DND-41 (cell line): ENCODE data around the gene CPSF2.

Experiments
- ATAC-seq: fragments of 200-7000 bp; cut with Tn5 transposase; 3 replicates; pipeline ENCODE4 v1.9.1; 2021; ENCODE audit warnings: low read depth; ENCODE audit not compliant: insufficient read depth
- DNase-seq: peaks from one replicate; pipeline ENCODE4 v3.0.0-alpha.2; 2020
- H2AFZ ChIP-seq: 2 replicates; pipeline ENCODE4 v1.6.0; 2012; ENCODE audit warnings: low read depth, low read length
- H3K27ac ChIP-seq: 2 replicates; pipeline ENCODE4 v1.5.1; 2012; ENCODE audit warnings: low read length, inconsistent platforms
- H3K27me3 ChIP-seq: fragments of 200-600 bp; sonication (generic); 2 replicates; pipeline ENCODE4 v1.6.0; 2012; ENCODE audit warnings: low read length, mild to moderate bottlenecking, inconsistent platforms; ENCODE audit not compliant: insufficient read depth, poor library complexity
- H3K36me3 ChIP-seq: 2 replicates; pipeline ENCODE4 v1.5.1; 2012; ENCODE audit warnings: low read length, inconsistent platforms; ENCODE audit not compliant: insufficient read depth
- H3K4me1 ChIP-seq: 2 replicates; pipeline ENCODE4 v1.5.1; 2012; ENCODE audit warnings: mild to moderate bottlenecking, low read length; ENCODE audit not compliant: insufficient read depth
- H3K4me2 ChIP-seq: 2 replicates; pipeline ENCODE4 v1.6.0; 2012; ENCODE audit warnings: mild to moderate bottlenecking, moderate library complexity, low read length, inconsistent platforms; ENCODE audit not compliant: insufficient read depth
- H3K4me3 ChIP-seq, 2 experiments: fragments of 200-600 bp in 1 of 2; shearing (Covaris generic) in 1 of 2; 2 replicates each; pipeline ENCODE4 v1.5.1; 2012 to 2016; ENCODE audit warnings: inconsistent platforms in 2 of 2, low read length in 2 of 2, mild to moderate bottlenecking in 2 of 2, low read depth in 1 of 2, moderate library complexity in 1 of 2
- H3K79me2 ChIP-seq: 2 replicates; pipeline ENCODE4 v1.6.0; 2012; ENCODE audit warnings: low read length, inconsistent platforms; ENCODE audit not compliant: insufficient read depth
- H3K9ac ChIP-seq: 2 replicates; pipeline ENCODE4 v1.6.0; 2012; ENCODE audit warnings: low read depth, mild to moderate bottlenecking, inconsistent platforms, low read length, moderate library complexity
- H3K9me3 ChIP-seq: 2 replicates; pipeline ENCODE4 v1.5.1; 2012; ENCODE audit warnings: low read length, moderate library complexity, mild to moderate bottlenecking, inconsistent platforms; ENCODE audit not compliant: insufficient read depth, severe bottlenecking
- H4K20me1 ChIP-seq: 2 replicates; pipeline ENCODE4 v1.6.0; 2012; ENCODE audit warnings: low read length; ENCODE audit not compliant: insufficient read depth
- EZH2 ChIP-seq: IDR thresholded peaks from 3 replicates; pipeline ENCODE4 v1.6.1; 2012; ENCODE audit warnings: borderline replicate concordance, low read depth, mild to moderate bottlenecking, moderate library complexity, low read length, inconsistent platforms; ENCODE audit not compliant: severe bottlenecking
- TF ChIP-seq, protein P1 (sequence below): IDR thresholded peaks from 2 replicates; pipeline ENCODE4 v1.5.1; 2012; ENCODE audit warnings: borderline replicate concordance, low read length, moderate library complexity, mild to moderate bottlenecking; ENCODE audit not compliant: poor library complexity, severe bottlenecking; ENCODE audit errors: extremely low read depth

Gene CPSF2

DNA sequence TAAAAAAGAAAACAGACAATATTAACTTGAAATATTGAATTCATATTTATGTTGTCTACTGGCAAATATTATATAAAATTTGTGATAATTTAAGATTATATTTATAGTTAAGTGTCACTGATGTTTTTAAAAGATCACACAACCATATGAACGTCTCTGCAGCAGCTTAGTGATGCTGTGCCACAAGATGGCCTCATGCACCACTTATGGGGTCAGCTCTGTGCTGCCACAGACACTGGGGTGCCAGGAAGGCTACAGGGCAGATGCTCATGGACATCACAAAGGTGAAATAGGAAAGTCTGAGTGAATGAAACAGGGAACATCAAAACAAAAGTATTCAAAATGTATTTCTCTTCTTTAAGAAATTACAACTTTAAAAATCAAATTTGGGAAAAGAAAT is 28.4 kb upstream of the CPSF2 start:
- Histone ChIP-seq H4K20me1 (peaks cover 3% of the 10 kb centered on the region; the same call in 1 of the 2 replicates), H3K9me3 (no peaks in the 10 kb centered on the region), H3K4me3 (no peak overlapping the region), H2AFZ (no peak overlapping the region), H3K4me2 (no peak overlapping the region), H3K36me3 (peaks cover 51% of the 10 kb centered on the region), H3K27ac (no peak overlapping the region), H3K9ac (no peak overlapping the region), H3K4me1 (no peaks in the 10 kb centered on the region), H3K79me2 (peaks cover 21% of the 10 kb centered on the region), H3K27me3 (no peaks in the 10 kb centered on the region)
- DNase-seq (no peak), ATAC-seq (no peak)
- TF ChIP-seq EZH2 = no peak
- TF ChIP-seq, protein P1, sequence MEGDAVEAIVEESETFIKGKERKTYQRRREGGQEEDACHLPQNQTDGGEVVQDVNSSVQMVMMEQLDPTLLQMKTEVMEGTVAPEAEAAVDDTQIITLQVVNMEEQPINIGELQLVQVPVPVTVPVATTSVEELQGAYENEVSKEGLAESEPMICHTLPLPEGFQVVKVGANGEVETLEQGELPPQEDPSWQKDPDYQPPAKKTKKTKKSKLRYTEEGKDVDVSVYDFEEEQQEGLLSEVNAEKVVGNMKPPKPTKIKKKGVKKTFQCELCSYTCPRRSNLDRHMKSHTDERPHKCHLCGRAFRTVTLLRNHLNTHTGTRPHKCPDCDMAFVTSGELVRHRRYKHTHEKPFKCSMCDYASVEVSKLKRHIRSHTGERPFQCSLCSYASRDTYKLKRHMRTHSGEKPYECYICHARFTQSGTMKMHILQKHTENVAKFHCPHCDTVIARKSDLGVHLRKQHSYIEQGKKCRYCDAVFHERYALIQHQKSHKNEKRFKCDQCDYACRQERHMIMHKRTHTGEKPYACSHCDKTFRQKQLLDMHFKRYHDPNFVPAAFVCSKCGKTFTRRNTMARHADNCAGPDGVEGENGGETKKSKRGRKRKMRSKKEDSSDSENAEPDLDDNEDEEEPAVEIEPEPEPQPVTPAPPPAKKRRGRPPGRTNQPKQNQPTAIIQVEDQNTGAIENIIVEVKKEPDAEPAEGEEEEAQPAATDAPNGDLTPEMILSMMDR = peak; percentile 31

DNA sequence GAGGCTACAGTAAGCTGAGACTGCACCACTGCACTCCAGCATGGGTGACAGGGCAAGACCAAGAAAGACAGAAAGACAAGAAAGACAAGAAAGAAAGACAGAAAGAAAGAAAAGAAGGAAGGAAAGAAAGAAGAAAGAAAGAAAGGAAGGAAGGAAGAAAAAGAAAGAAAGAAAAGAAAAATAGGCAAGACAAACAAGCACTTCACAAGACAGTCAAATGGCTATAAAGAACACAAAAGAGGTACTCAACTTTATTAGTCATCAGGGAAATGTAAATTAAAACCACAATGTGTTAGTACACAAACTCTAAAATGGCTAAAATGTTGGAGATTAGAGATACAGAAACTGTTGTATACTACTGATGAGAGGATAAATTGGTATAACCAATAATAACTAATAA is 22.0 kb upstream of the CPSF2 start:
- H3K9me3 ChIP-seq = no peaks in the 10 kb centered on the region
- ATAC-seq = no peak
- DNase-seq = no peak
- peaks cover 21% of the 10 kb centered on the region for H3K4me1 ChIP-seq
- TF ChIP-seq, protein P1 = no peak
- TF ChIP-seq EZH2 = no peak
- H3K9ac ChIP-seq = no peak overlapping the region
- H3K4me3 ChIP-seq = no peak overlapping the region
- H3K4me2 ChIP-seq = no peak overlapping the region
- H2AFZ ChIP-seq = no peak overlapping the region
- H3K27me3 ChIP-seq = no peaks in the 10 kb centered on the region
- peaks cover 12% of the 10 kb centered on the region for H3K36me3 ChIP-seq
- H3K79me2 ChIP-seq = peaks cover 82% of the 10 kb centered on the region
- H4K20me1 ChIP-seq = peaks cover 15% of the 10 kb centered on the region; the same call in 1 of the 2 replicates
- H3K27ac ChIP-seq = no peak overlapping the region

DNA sequence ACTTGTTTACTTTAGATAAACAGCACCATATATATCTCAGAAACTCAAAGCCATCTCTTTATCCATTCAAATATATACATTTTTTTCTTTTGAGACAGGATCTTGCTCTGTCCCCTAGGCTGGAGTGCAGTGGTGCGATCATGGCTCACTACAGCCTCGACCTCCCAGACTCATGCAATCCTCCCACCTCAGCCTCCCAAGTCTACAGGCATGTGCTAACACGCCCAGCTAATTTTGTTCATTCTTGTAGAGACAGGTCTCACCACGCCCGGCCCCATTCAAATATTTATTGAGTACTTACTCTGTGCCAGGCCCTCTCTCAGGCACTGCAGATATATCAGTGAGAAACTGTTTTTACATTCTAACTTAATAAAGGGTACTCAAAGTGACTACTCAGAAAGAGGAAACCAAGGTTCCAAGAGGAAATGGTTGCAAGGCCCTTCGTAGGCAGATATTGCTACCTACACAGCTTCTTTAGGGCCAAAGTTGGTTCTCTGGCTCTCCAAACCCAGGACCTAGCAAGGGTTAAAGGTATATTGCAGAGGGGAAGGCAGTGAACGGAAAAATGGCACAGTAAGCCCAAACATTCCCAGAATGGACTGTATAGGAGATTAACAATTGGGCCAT is 18.3 kb upstream of the CPSF2 start:
- H2AFZ ChIP-seq = no peak overlapping the region
- DNase-seq (no peak), ATAC-seq (no peak)
- H4K20me1 ChIP-seq = peaks cover 19% of the 10 kb centered on the region; the same call in 1 of the 2 replicates
- H3K4me1 ChIP-seq = peaks cover 40% of the 10 kb centered on the region
- peaks cover 77% of the 10 kb centered on the region for H3K79me2 ChIP-seq
- no peak overlapping the region for H3K27ac ChIP-seq
- no peak for TF ChIP-seq EZH2
- TF ChIP-seq, protein P1 = no peak
- no peaks in the 10 kb centered on the region for H3K36me3 ChIP-seq
- no peak overlapping the region for H3K9ac ChIP-seq
- no peaks in the 10 kb centered on the region for H3K27me3 ChIP-seq
- no peaks in the 10 kb centered on the region for H3K9me3 ChIP-seq
- H3K4me2 ChIP-seq = peak overlapping the region; percentile 7
- no peak overlapping the region for H3K4me3 ChIP-seq
